Stimulated activated naive CD8-positive, alpha-beta T cell treated with anti-CD3 and anti-CD28 coated beads, Interleukin-15, Interleukin-2, amounts not matched to agents 100 U/mL and 50 U/mL, for 24 hours (primary cell): ENCODE measurements around the gene TNFRSF8.

Source experiments
- ATAC-seq: fragments of 150-1000 bp; cut with Tn5 transposase; one replicate; pipeline ENCODE4 v1.10.0; 2021
- DNase-seq: peaks from one replicate; pipeline ENCODE4 v3.0.0; 2021

TNFRSF8 gene

GRCh38 chr1:12176298-12177118, 113.4 kb downstream of the TNFRSF8 start:
- no peak for DNase-seq
- no peak for ATAC-seq

DNA sequence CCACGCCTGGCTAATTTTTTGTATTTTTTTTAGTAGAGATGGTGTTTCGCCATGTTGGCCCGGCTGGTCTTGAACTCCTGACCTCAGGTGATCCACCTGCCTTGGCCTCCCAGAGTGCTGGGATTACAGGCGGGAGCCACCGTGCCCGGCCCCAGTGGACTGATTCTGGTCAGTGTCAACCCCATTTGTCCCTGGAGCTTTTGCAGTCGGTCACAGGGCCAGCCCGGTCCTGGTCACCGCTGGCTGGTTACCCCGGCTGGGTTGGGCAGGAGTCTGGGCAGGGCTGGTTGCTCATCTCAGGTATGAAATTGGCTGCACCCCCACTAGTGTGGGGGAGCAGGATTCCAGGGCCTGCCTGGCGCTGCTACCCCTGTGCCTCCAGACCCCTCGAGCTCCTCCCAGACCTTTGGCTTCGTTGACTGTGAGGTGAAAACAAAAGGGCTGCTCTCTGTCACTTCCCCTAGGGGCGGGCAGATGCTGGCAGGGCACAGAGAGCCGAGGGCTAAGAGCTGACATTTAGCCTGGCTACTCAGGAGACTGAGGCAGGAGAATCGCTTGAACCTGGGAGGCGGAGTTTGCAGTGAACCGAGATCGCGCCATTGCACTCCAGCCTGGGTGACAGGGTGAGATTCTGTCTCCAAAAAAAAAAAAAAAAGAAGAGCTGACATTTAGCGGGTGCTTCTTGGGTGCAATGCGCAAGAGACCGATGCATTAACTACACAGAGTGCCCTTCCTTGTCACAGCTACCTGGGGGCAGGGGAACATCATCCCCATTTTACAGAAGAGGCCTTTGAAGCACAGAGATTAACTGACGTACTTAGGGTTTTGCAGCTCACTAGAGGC, 114.3 kb downstream of the TNFRSF8 start:
- peak; percentile 56 for DNase-seq

DNA sequence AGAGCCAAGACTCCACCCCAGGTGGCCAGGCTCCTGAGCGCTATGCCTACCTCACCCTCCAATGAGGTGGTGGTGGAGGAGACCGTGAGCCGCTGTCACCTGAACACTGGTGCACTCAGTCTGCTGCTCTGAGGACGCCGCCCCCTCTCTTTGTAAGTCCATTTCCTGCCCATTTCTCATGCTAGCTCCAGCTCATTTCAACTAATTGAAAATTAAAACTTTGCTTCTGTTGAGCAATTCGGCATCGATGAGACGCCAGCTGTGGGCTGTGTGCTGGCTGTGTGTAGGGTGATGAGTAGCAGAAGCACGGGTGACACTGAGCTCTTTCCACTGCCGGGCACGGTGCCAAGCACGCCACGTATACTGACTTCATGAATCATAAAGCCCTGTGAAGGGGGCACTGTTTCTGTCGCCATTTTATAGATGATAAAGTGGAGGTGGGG, 114.9 kb downstream of the TNFRSF8 start:
- peak; percentile 72 for ATAC-seq

More for the DNA sequence above, 114.3 kb downstream of the TNFRSF8 start:
- ATAC-seq, result peak; percentile 4

GRCh38 chr1:12178511-12178910, 115.4 kb downstream of the TNFRSF8 start:
- ATAC-seq, result no peak
- DNase-seq, result no peak

More for the DNA sequence above, 114.9 kb downstream of the TNFRSF8 start:
- DNase-seq, result peak; percentile 94

GRCh38 chr1:12179111-12179519, 116.0 kb downstream of the TNFRSF8 start:
- ATAC-seq (peak; percentile 69), DNase-seq (peak; percentile 85)

GRCh38 chr1:12179676-12180075, 116.6 kb downstream of the TNFRSF8 start:
- no peak for ATAC-seq
- no peak for DNase-seq

GRCh38 chr1:12180315-12180714, 117.2 kb downstream of the TNFRSF8 start:
- DNase-seq, result no peak
- no peak for ATAC-seq

DNA sequence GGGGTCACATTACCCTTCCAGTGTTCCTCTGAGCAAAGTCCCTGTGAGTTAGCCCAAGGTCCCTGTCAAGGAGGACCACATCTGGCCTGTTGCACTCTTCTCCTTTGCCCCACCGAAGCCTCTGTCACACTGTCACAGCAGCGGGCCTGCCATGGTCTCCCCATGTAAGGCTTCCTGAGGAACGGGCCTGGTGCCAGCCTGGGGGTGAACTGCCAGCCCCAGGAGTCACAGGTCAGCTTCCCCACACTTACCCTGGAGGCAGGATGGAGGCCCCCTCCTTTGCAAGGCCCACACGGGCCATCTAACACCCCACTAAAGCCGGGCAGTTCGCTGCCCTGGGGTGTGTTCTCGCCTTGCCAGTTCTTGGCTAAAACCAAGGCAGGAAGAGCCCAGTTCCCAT, 117.8 kb downstream of the TNFRSF8 start:
- no peak for ATAC-seq
- DNase-seq, result no peak

GRCh38 chr1:12181568-12181967, 118.5 kb downstream of the TNFRSF8 start:
- no peak for ATAC-seq

GRCh38 chr1:12182410-12182984, 119.4 kb downstream of the TNFRSF8 start:
- ATAC-seq (no peak), DNase-seq (no peak)

More at GRCh38 chr1:12181568-12181967, 118.5 kb downstream of the TNFRSF8 start:
- DNase-seq, result no peak

DNA sequence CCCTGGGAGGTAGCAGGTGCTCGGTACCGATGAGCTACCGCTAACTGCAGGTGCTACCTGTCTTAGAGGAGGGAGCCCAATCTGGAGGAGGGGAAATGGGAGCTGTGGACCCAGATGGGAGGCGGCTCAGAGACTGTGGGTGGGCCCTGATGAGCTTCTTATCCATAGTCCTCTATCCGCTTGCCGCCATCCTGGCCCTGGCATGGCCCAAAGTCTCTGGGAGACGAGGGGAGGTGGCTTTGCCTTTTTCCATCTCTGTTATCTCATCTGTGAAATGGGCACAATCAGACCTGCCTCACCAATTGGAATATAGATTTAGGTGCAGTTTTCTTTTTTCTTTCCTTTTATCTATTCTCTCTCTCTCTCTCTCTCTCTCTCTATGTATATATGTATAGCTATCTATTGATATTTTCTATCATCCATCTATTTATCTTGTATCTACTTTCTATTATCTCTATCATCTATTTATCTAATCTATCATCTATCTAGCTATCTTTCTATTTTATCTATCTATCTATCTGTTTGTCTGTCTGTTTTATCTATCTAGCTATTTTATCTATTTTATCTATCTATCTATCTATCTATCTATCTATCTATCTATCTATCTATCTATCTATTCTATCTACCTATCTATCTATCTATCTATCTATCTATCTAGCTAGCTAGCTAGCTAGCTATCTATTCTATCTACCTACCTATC, 120.1 kb downstream of the TNFRSF8 start:
- DNase-seq (no peak), ATAC-seq (no peak)

DNA sequence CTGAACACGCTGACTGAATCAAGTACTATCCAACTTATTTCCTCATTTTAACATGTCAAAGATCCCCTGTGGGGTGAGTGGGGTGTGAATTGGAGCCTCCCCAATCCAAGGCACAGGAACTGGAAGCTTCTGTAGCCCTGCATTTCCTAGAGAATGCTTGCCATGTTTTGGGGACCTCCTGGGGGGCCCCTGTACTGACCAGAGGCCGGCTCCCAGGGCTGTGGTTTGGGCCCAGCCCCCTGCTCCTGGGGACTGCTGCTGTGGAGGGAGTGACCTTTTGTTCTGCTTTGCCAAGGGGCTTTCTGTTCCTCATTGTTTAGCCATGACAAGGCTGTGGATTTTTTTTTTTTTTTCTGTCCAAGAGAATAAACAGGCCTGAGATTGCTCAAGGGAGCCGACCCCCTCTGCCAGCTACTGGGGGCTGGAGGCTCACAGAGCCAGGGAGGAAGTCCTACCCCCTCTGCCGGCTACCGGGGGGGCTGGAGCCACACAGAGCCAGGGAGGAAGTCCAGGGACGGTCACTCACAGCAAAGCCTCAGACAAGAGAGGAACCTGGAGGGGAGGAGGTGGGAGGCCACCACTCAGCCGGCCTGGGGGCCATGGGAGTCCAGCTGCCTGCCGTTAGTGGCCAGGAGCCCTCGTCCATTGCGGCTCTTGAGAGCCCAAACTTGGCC, 121.0 kb downstream of the TNFRSF8 start:
- ATAC-seq (no peak), DNase-seq (no peak)

DNA sequence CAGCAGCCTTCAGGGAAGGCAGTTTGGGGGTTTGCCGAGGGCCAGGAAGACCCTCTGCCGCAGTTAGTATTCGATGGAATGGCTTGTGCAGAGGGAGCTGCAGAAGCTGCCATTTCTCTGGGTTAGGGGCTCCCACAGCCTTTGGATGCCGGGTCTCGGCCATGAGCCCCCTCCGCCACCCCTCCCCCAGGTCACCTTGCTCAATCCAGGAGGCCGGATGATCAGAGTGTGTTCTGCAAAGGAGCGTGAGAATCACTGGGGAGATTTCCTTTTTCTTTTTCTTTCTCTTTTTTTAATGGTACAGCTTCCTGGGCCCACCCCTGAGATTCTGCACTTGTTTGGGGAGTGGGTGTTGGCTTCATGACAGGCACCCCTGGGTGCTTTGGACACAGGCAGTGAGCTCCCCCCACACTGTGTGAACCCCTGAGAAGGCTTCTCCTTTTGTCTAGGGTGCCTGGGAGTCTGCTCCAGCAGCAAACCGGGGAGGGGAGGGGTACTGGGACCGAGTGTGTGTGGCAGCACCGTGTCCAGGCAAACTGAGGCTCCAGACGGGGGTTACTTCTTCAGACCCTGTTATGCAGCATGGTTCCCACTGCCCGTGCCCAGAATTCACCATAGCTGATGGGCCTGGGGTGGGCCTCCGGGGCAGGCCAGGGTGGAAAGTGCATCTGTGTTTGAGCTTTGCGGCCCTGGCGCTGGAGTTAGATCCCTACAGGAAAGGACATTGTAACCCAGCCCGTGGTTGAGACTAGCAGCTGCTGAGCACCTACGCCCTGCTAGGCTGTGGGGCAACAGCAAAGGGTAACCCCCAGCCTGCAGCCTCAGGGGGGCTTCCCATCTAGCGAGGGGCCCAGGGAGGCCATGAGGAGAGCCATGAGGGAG, 122.2 kb downstream of the TNFRSF8 start:
- no peak for ATAC-seq
- DNase-seq, result no peak

DNA sequence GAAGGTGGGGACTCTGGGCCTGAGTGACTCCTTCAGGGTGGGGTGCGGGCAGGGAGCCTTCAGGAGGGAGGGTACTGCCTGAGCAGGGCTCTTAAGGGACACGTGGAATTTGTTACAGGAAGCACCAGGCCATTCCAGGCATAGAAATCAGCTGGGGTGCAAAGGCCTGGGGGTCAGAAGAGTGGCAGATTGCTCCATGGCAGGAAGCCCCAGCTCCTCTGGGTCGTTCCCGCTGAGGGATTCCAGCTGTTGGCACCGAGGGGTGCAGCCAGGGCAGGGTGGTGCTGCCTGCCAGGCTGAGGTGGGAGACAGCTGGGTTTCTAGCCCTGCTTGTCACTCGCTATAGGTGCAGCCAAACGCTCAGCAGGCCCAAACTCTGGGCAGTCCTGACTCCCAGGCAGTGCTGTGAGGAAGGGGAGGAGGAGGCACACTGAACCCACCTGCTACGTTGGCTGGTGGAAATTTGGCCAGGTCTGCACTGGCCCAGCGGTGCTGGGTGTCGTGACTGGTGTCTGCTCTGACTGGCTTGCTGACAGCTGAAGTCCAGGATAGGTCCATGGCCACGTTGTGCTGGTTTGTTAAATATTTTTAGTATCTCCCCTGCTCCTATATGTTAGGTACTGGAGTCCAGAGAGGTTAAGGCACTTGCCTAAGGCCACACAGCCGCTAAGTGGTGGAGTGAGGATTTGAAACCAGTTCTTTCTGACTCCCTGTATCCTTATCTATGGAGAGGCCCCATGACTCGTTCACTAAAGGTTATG, 123.0 kb downstream of the TNFRSF8 start:
- DNase-seq, result no peak
- no peak for ATAC-seq

DNA sequence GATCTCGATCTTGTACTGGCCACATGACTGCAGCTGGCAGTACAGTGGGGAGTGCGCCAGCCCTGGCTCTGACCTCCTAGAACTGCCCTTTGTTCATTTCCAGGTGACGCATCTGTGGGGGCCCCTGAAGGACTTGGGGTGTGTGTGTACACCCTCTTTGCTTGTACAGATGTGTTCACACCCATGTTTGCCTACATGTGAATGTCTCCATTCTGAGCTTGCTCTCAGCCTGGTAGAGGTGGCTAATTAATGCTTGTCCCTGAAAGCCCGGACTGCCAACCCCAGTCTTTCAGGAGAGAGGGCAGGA, 123.5 kb downstream of the TNFRSF8 start:
- DNase-seq (no peak), ATAC-seq (peak; percentile 36)

DNA sequence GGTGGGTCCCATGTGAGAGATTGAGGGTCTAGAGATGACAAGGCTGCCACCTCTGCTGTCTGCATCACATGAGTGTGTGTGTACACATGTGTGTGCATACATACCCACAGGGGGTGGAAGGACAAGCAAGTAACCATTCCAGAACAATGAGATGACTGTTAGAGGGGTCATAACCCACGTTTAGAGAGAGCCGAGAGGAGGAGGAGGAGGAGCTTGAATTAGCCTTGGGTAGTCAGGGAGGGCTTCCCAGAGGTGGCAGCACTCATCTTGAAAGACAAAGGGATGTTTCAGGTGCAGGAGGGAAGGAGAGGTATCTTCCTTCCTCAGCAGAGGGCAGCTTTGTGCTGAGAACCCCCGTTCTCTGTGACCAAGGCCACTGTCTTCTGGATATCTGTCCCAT, 125.0 kb downstream of the TNFRSF8 start:
- ATAC-seq, result no peak

GRCh38 chr1:12188657-12189327, 125.7 kb downstream of the TNFRSF8 start:
- ATAC-seq, result no peak
- no peak for DNase-seq

More for the DNA sequence above, 125.0 kb downstream of the TNFRSF8 start:
- DNase-seq, result no peak

- DNase-seq, result no peak
- ATAC-seq, result no peak
Observed at GRCh38 chr1:12189328-12189682, 126.2 kb downstream of the TNFRSF8 start.
